Astrocyte (in vitro differentiated cells and primary cell): ENCODE data around the gene IGLON5. TPM values are rescaled to one million over a fixed set of nuclear protein-coding genes. Genes with fewer than 3 reads are reported as not detected.

Experiments used
- DNase-seq: peaks from one replicate; pipeline ENCODE4 v3.0.0-alpha.2; 2010; ENCODE audit warnings: low read depth
- FAIRE-seq: peaks from 2 replicates; lab custom pipeline; 2011; peaks lifted over from hg19 to GRCh38; lab: Jason Lieb, UNC
- H2AFZ ChIP-seq: 2 replicates; pipeline ENCODE4 v1.6.0; 2012; ENCODE audit warnings: low read depth, low read length, inconsistent platforms
- H3K27ac ChIP-seq: 2 replicates; pipeline ENCODE4 v1.5.1; 2011; ENCODE audit warnings: low read depth, low read length, inconsistent platforms
- H3K27me3 ChIP-seq: 2 replicates; pipeline ENCODE4 v1.6.0; 2011; ENCODE audit warnings: low read length, inconsistent platforms; ENCODE audit not compliant: insufficient read depth
- H3K36me3 ChIP-seq: 2 replicates; pipeline ENCODE4 v1.5.1; 2011; ENCODE audit warnings: low read length, inconsistent platforms; ENCODE audit not compliant: insufficient read depth
- H3K4me1 ChIP-seq: 2 replicates; pipeline ENCODE4 v1.5.1; 2011; ENCODE audit warnings: low read length, inconsistent platforms; ENCODE audit not compliant: insufficient read depth
- H3K4me2 ChIP-seq: 2 replicates; pipeline ENCODE4 v1.6.0; 2012; ENCODE audit warnings: low read length, inconsistent platforms
- H3K4me3 ChIP-seq: 2 replicates; pipeline ENCODE4 v1.5.1; 2011; ENCODE audit warnings: low read depth, mild to moderate bottlenecking, low read length, inconsistent platforms; ENCODE audit not compliant: insufficient read depth
- H3K79me2 ChIP-seq: 2 replicates; pipeline ENCODE4 v1.6.0; 2012; ENCODE audit warnings: mild to moderate bottlenecking, low read length, inconsistent platforms; ENCODE audit not compliant: insufficient read depth
- H3K9ac ChIP-seq: 2 replicates; pipeline ENCODE4 v1.6.0; 2012; ENCODE audit warnings: mild to moderate bottlenecking, low read length, inconsistent platforms
- H3K9me3 ChIP-seq: 2 replicates; pipeline ENCODE4 v1.5.1; 2012; ENCODE audit warnings: low read depth, mild to moderate bottlenecking, low read length, inconsistent platforms; ENCODE audit not compliant: insufficient read depth
- H4K20me1 ChIP-seq: 2 replicates; pipeline ENCODE4 v1.6.0; 2012; ENCODE audit warnings: low read length, inconsistent platforms; ENCODE audit not compliant: insufficient read depth
- H3K27ac Mint-ChIP-seq: one replicate; pipeline ENCODE4 v1.8.0; 2021; ENCODE audit warnings: mild to moderate bottlenecking, mixed read lengths; ENCODE audit not compliant: unreplicated experiment
- H3K27me3 Mint-ChIP-seq: one replicate; pipeline ENCODE4 v1.8.0; 2021; ENCODE audit warnings: low read depth, mixed read lengths; ENCODE audit not compliant: unreplicated experiment
- H3K36me3 Mint-ChIP-seq: one replicate; pipeline ENCODE4 v1.8.0; 2021; ENCODE audit warnings: low read depth, mixed read lengths; ENCODE audit not compliant: unreplicated experiment
- H3K4me1 Mint-ChIP-seq: one replicate; pipeline ENCODE4 v1.8.0; 2021; ENCODE audit warnings: low read depth, mixed read lengths; ENCODE audit not compliant: unreplicated experiment
- H3K4me3 Mint-ChIP-seq: one replicate; pipeline ENCODE4 v1.8.0; 2021; ENCODE audit warnings: mild to moderate bottlenecking, moderate library complexity, mixed read lengths; ENCODE audit not compliant: unreplicated experiment
- H3K9me3 Mint-ChIP-seq: one replicate; pipeline ENCODE4 v1.8.0; 2021; ENCODE audit warnings: mild to moderate bottlenecking, mixed read lengths; ENCODE audit not compliant: unreplicated experiment
- CTCF ChIP-seq: IDR thresholded peaks from 2 replicates; pipeline ENCODE4 v1.5.1; 2011; ENCODE audit warnings: low read depth, mild to moderate bottlenecking, inconsistent platforms, low read length, moderate library complexity; ENCODE audit not compliant: insufficient read depth
- EZH2 ChIP-seq: IDR thresholded peaks from 2 replicates; pipeline ENCODE4 v1.6.1; 2012; ENCODE audit warnings: mild to moderate bottlenecking, low read length, inconsistent platforms; ENCODE audit not compliant: insufficient read depth
- total RNA-seq: library from RNA; stranded (reverse); gene quantifications from 2 replicates; pipeline ENCODE4 v1.2.1, GENCODE V29; 2021

The IGLON5 gene
- total RNA-seq, 1 donor from 2014 or later: 5.4 TPM

GRCh38 chr19:51294211-51294976, 17.1 kb upstream of the IGLON5 start:
- Mint-ChIP-seq H3K9me3 (peaks cover 3% of the 10 kb centered on the region), H3K36me3 (no peaks in the 10 kb centered on the region), H3K4me3 (no peak overlapping the region), H3K27ac (no peak overlapping the region), H3K27me3 (peaks cover 17% of the 10 kb centered on the region), H3K4me1 (no peaks in the 10 kb centered on the region)
- Histone ChIP-seq H3K9ac (no peak overlapping the region), H3K4me2 (no peak overlapping the region), H3K4me3 (no peak overlapping the region), H3K36me3 (no peaks in the 10 kb centered on the region), H2AFZ (no peak overlapping the region), H3K27me3 (no peaks in the 10 kb centered on the region), H4K20me1 (no peaks in the 10 kb centered on the region), H3K4me1 (no peaks in the 10 kb centered on the region), H3K79me2 (no peaks in the 10 kb centered on the region), H3K9me3 (peaks cover 4% of the 10 kb centered on the region), H3K27ac (no peak overlapping the region)
- no peak for DNase-seq
- no peak for TF ChIP-seq CTCF
- TF ChIP-seq EZH2: no peak
- no peak for FAIRE-seq

- Mint-ChIP-seq H3K27me3 (peaks cover 19% of the 10 kb centered on the region), H3K9me3 (peaks cover 3% of the 10 kb centered on the region), H3K27ac (no peak overlapping the region), H3K4me1 (no peaks in the 10 kb centered on the region), H3K4me3 (no peak overlapping the region), H3K36me3 (no peaks in the 10 kb centered on the region)
- H3K9ac ChIP-seq: no peak overlapping the region
- H3K27ac ChIP-seq: no peak overlapping the region
- no peaks in the 10 kb centered on the region for H3K27me3 ChIP-seq
- no peak for FAIRE-seq
- H3K79me2 ChIP-seq: no peaks in the 10 kb centered on the region
- no peak overlapping the region for H3K4me3 ChIP-seq
- H4K20me1 ChIP-seq: no peaks in the 10 kb centered on the region
- no peak overlapping the region for H3K4me2 ChIP-seq
- no peaks in the 10 kb centered on the region for H3K36me3 ChIP-seq
- H3K4me1 ChIP-seq: no peaks in the 10 kb centered on the region
- no peak for TF ChIP-seq CTCF
- TF ChIP-seq EZH2: no peak
- no peak overlapping the region for H2AFZ ChIP-seq
- DNase-seq: no peak
- peaks cover 4% of the 10 kb centered on the region for H3K9me3 ChIP-seq
These were observed 16.5 kb upstream of the IGLON5 start for GRCh38 chr19:51294977-51295375.
